ENCODE measurements around the gene TMEM72. TPM values are rescaled to one million over a fixed set of nuclear protein-coding genes. Genes with fewer than 3 reads are reported as not detected.

The TMEM72 gene
- total RNA-seq, 2 experiments from 2014 or later, result not detected

- peaks cover 19% of the 10 kb centered on the region for H3K4me1 Mint-ChIP-seq
- peak; percentile 100 for ATAC-seq
- intact Hi-C loops (cut with DNase I, micrococcal nuclease), result loop anchor here (1.0 to 2.0 kb wide), 6 partner anchors 15 to 1071 kb away; partner anchors contain the start of genes ZNF22 (in 2 of the 2), NCOA4 (in 1 of the 2) and ZFAND4 (in 1 of the 2)
- peak; percentile 96 for DNase-seq
- peak within 1 kb of the TSS; percentile 80 for H3K4me3 Mint-ChIP-seq
- ChIA-PET POLR2A (interaction anchor here (0.5 kb wide), 1 partner anchor 336 kb away, joined by 3 read pairs; no protein-coding TSS in a partner anchor), CTCF (interaction anchor here (0.7 kb wide), 1 partner anchor 98 kb away, joined by 3 read pairs; no protein-coding TSS in a partner anchor)
- H3K27ac Mint-ChIP-seq, result peak within 1 kb of the TSS; percentile 70
- H3K27me3 Mint-ChIP-seq, result no peaks in the 10 kb centered on the region
- peaks cover 3% of the 10 kb centered on the region for H3K9me3 Mint-ChIP-seq (ENCODE audit: low read depth)
- peaks cover 11% of the 10 kb centered on the region for H3K36me3 Mint-ChIP-seq (ENCODE audit: low read depth)
Measured at GRCh38 chr10:44959247-44960087, 48.3 kb downstream of the TMEM72 start, which contains the start of gene RASSF4. Gene RASSF4 (plus strand): TSS chr10:44959802. CDS start chr10:44970203, 10,401 bp downstream.

GRCh38 chr10:44960088-44960460, 48.9 kb downstream of the TMEM72 start:
- Mint-ChIP-seq H3K4me3 (peak overlapping the region; percentile 80), H3K4me1 (peaks cover 19% of the 10 kb centered on the region), H3K27ac (no peak overlapping the region), H3K27me3 (no peaks in the 10 kb centered on the region), H3K36me3 (ENCODE audit: low read depth) (peaks cover 11% of the 10 kb centered on the region), H3K9me3 (ENCODE audit: low read depth) (peaks cover 3% of the 10 kb centered on the region)
- intact Hi-C loops (cut with DNase I, micrococcal nuclease), result no loop called here
- ChIA-PET CTCF (no interaction called here), POLR2A (no interaction called here)
- ATAC-seq (no peak), DNase-seq (no peak)

GRCh38 chr10:44960482-44961229, 49.5 kb downstream of the TMEM72 start:
- Mint-ChIP-seq H3K9me3 (ENCODE audit: low read depth) (peaks cover 3% of the 10 kb centered on the region), H3K4me3 (peak overlapping the region; percentile 80), H3K4me1 (peaks cover 21% of the 10 kb centered on the region), H3K27ac (no peak overlapping the region), H3K36me3 (ENCODE audit: low read depth) (peaks cover 11% of the 10 kb centered on the region), H3K27me3 (no peaks in the 10 kb centered on the region)
- ChIA-PET POLR2A (no interaction called here), CTCF (interaction anchor here (0.6 to 2.3 kb wide), 2 partner anchors 28 to 525 kb away, joined by 3 to 7 read pairs; no protein-coding TSS in a partner anchor)
- DNase-seq (no peak), ATAC-seq (no peak)
- intact Hi-C loops (cut with DNase I, micrococcal nuclease), result no loop called here

- Mint-ChIP-seq H3K9me3 (ENCODE audit: low read depth) (peaks cover 3% of the 10 kb centered on the region), H3K36me3 (ENCODE audit: low read depth) (peaks cover 9% of the 10 kb centered on the region), H3K27me3 (no peaks in the 10 kb centered on the region), H3K4me3 (no peak overlapping the region), H3K4me1 (peaks cover 24% of the 10 kb centered on the region), H3K27ac (no peak overlapping the region)
- ATAC-seq (no peak), DNase-seq (no peak)
- intact Hi-C loops (cut with DNase I, micrococcal nuclease), result no loop called here
- ChIA-PET POLR2A (no interaction called here), CTCF (interaction anchor here (0.6 to 2.3 kb wide), 2 partner anchors 29 to 524 kb away, joined by 3 to 7 read pairs; no protein-coding TSS in a partner anchor)
Measured at GRCh38 chr10:44961230-44961571, 50.1 kb downstream of the TMEM72 start.

- peaks cover 27% of the 10 kb centered on the region for H3K4me1 Mint-ChIP-seq
- no peaks in the 10 kb centered on the region for H3K27me3 Mint-ChIP-seq
- ATAC-seq, result no peak
- no peak overlapping the region for H3K27ac Mint-ChIP-seq
- H3K9me3 Mint-ChIP-seq (ENCODE audit: low read depth), result no peaks in the 10 kb centered on the region
- POLR2A ChIA-PET, result no interaction called here
- CTCF ChIA-PET, result interaction anchor here (0.5 to 2.3 kb wide), 2 partner anchors 30 to 710 kb away, joined by 3 to 7 read pairs; no protein-coding TSS in a partner anchor
- DNase-seq, result no peak
- no peak overlapping the region for H3K4me3 Mint-ChIP-seq
- peaks cover 2% of the 10 kb centered on the region for H3K36me3 Mint-ChIP-seq (ENCODE audit: low read depth)
- intact Hi-C loops (cut with DNase I, micrococcal nuclease), result no loop called here
Measured at GRCh38 chr10:44961931-44962750, 51.0 kb downstream of the TMEM72 start.

- ATAC-seq (no peak), DNase-seq (no peak)
- Mint-ChIP-seq H3K4me1 (peaks cover 31% of the 10 kb centered on the region), H3K27me3 (no peaks in the 10 kb centered on the region), H3K36me3 (ENCODE audit: low read depth) (no peaks in the 10 kb centered on the region), H3K9me3 (ENCODE audit: low read depth) (no peaks in the 10 kb centered on the region), H3K4me3 (no peak overlapping the region), H3K27ac (no peak overlapping the region)
- POLR2A ChIA-PET, result no interaction called here
- intact Hi-C loops (cut with DNase I, micrococcal nuclease), result no loop called here
- CTCF ChIA-PET, result interaction anchor here (0.7 to 2.3 kb wide), 4 partner anchors 27 to 64 kb away, joined by 3 to 7 read pairs (median 4); no protein-coding TSS in a partner anchor
Measured at GRCh38 chr10:44962870-44963738, 52.0 kb downstream of the TMEM72 start.

GRCh38 chr10:44963772-44964633, 52.9 kb downstream of the TMEM72 start:
- intact Hi-C loops (cut with DNase I, micrococcal nuclease), result no loop called here
- Mint-ChIP-seq H3K27ac (no peak overlapping the region), H3K4me1 (peaks cover 31% of the 10 kb centered on the region), H3K4me3 (no peak overlapping the region), H3K36me3 (ENCODE audit: low read depth) (no peaks in the 10 kb centered on the region), H3K27me3 (no peaks in the 10 kb centered on the region), H3K9me3 (ENCODE audit: low read depth) (no peaks in the 10 kb centered on the region)
- no peak for ATAC-seq
- CTCF ChIA-PET, result interaction anchor here (0.7 to 1.0 kb wide), 3 partner anchors 26 to 65 kb away, joined by 3 to 4 read pairs (median 3); no protein-coding TSS in a partner anchor
- POLR2A ChIA-PET, result no interaction called here
- DNase-seq, result no peak

- intact Hi-C loops (cut with DNase I, micrococcal nuclease), result no loop called here
- Mint-ChIP-seq H3K36me3 (ENCODE audit: low read depth) (no peaks in the 10 kb centered on the region), H3K9me3 (ENCODE audit: low read depth) (no peaks in the 10 kb centered on the region), H3K27me3 (no peaks in the 10 kb centered on the region), H3K27ac (no peak overlapping the region), H3K4me3 (no peak overlapping the region), H3K4me1 (peaks cover 33% of the 10 kb centered on the region)
- ChIA-PET CTCF (interaction anchor here (0.8 to 2.0 kb wide), 2 partner anchors 8 to 32 kb away, joined by 3 to 6 read pairs; no protein-coding TSS in a partner anchor), POLR2A (no interaction called here)
- ATAC-seq (no peak), DNase-seq (no peak)
Measured at GRCh38 chr10:44965104-44965503, 54.0 kb downstream of the TMEM72 start.

GRCh38 chr10:44965651-44966097, 54.5 kb downstream of the TMEM72 start:
- DNase-seq, result no peak
- H3K4me3 Mint-ChIP-seq, result no peak overlapping the region
- CTCF ChIA-PET, result interaction anchor here (0.8 to 2.0 kb wide), 4 partner anchors 8 to 34 kb away, joined by 3 to 6 read pairs (median 3); no protein-coding TSS in a partner anchor

More at GRCh38 chr10:44965651-44966097, 54.5 kb downstream of the TMEM72 start:
- no peaks in the 10 kb centered on the region for H3K9me3 Mint-ChIP-seq (ENCODE audit: low read depth)
- peak; percentile 45 for ATAC-seq
- intact Hi-C loops (cut with DNase I, micrococcal nuclease), result no loop called here
- no peaks in the 10 kb centered on the region for H3K27me3 Mint-ChIP-seq
- peaks cover 31% of the 10 kb centered on the region for H3K4me1 Mint-ChIP-seq
- POLR2A ChIA-PET, result no interaction called here
- H3K36me3 Mint-ChIP-seq (ENCODE audit: low read depth), result no peaks in the 10 kb centered on the region
- peak overlapping the region; percentile 29 for H3K27ac Mint-ChIP-seq

Measured in activated CD4-positive, alpha-beta T cell treated with anti-CD3 and anti-CD28 coated beads for 36 hours (primary cell).